CD4-positive, alpha-beta T cell treated with Interleukin-1 beta for 1 hour (primary cell): Measurements from ENCODE around the gene PDGFA.

Experiments
- DNase-seq, 2 donors: peaks; one replicate each; pipeline ENCODE4 v3.0.0-alpha.2; 2020 to 2022

Gene PDGFA

DNA sequence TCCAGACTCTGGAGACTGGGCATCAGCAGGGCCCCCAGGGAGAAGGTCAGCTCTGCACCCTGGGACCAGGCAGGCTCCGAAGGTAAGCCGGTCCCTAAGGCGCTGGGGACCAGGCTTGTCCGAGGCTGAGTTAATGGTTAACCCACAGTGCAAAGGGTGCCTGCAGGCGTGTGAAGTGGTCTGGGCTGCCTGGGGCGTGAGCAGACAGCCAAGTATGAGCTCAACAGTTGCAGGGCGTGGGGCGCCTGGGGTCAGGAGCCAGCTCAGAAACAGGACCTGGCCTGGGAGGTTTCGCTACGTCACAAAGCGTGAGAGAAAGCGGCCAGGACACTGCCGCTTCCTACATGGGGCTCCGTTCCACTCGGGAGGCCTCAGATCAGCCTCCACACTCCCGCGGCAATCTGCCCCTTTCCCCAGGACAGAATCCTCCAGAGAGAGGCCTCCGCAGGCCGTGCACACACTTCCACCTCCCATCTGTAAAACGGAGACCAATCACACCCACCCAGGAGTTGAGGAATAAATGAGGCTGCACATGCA, 16.0 kb downstream of the PDGFA start:
- DNase-seq: no peak

DNA sequence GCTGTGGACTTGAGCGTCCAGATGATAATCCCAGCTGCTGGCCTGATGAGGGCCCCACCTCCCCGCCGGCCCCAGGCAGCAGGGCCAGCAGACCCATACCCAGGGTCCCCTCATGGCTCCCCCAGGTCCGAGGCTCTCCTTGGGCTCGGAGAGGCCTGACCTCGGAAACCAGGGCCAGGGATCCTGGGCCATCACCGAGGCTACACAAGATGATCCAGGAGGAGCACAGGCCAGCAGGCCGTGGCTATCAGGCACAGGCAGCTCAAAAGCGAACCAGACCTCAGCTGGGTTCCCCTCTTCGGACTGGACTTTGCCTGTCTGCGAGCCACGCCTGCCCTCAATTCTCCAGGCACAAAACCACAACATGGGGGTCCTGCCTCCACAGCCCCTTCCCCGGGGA, 17.4 kb downstream of the PDGFA start:
- no peak for DNase-seq

- no peak for DNase-seq
These were observed 18.1 kb downstream of the PDGFA start for GRCh38 chr7:501526-501925.

- DNase-seq: no peak
These were observed 18.9 kb downstream of the PDGFA start for GRCh38 chr7:500521-501420.

GRCh38 chr7:499853-500485, 19.7 kb downstream of the PDGFA start:
- no peak for DNase-seq

DNA sequence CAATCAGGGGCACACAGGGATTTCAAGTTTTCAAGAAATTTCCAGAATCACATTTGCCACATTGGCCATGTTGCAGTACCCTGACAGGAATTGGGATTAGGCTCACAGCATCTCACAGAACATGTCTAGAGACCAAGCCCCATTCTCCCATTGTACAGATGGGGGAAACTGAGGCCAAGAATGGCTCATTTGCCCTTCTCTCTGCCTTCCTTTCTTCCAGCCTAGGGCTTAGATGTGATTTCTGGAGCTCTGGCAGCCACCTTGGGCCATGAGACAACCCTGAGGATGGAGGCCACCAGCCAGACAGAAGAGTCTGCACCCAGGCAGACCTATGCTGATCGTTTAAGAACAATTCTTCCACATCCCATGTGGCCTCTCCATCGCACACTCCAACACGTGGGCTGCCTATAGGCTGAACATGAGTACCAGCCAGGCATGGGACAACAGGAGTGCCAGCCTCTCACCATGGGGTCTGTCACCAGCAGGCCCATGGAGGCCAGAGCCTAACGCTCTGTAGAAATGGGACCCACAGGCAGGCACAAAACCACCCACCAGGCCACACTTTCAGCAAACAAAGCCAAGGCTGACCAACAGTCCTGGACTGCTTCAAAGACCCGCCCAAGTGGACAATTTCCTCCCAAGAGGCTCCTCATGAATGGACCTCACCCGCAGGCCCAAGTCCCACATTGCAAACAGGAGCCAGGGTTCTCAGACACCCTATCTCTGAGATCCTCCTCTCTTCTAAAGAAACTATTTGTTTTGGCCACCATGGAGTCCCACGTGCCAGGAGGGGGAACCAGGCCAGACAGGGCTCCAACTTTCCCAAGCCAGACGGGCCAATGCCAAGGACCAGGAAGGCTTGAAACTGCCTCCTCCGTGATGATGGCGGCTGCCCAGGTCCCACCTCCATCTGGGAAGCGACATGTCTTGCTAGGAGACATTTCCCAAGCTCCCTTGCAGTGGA, 20.7 kb downstream of the PDGFA start:
- no peak for DNase-seq

- no peak for DNase-seq
These were observed 21.5 kb downstream of the PDGFA start for GRCh38 chr7:497946-498655.

GRCh38 chr7:497346-497745, 22.3 kb downstream of the PDGFA start:
- DNase-seq: no peak

DNA sequence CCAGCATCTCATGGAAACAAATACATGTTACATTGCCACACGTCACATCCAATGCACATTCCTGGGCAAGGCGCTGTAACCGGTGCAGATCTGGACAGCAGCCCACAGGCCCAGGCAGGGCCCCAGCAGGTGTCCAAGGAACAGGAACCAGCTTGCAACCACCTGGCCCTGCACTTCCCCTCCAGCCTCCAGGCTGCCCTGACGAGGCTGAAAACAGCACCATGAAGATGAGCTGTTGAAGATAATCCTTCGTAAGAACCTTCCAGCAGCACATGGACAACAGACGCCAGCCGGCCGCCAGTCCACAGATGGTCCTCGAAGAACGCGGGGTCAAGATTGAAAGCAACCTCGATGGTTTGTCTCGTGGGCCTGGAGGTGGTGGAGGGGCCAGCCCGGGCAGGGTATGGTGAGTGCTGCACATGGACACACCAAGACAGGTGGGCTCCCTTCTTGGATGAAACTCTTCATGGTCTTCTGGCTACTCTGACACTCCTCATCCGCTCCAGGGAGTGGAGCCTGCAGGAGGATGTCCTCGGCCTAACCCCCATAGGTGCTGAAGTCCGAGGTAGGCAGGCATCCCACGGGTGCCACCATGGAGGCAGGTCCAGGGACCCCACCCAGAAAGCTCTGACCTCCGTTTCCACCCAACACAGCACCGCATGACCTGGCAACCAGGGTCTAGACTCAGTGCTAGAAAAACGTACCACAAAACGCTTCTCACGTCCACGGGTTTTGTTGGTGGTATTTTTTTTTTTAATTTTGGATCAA, 22.9 kb downstream of the PDGFA start:
- no peak for DNase-seq

- DNase-seq: no peak
These were observed 23.8 kb downstream of the PDGFA start for GRCh38 chr7:495761-496321.

GRCh38 chr7:495326-495725, 24.3 kb downstream of the PDGFA start:
- no peak for DNase-seq

DNA sequence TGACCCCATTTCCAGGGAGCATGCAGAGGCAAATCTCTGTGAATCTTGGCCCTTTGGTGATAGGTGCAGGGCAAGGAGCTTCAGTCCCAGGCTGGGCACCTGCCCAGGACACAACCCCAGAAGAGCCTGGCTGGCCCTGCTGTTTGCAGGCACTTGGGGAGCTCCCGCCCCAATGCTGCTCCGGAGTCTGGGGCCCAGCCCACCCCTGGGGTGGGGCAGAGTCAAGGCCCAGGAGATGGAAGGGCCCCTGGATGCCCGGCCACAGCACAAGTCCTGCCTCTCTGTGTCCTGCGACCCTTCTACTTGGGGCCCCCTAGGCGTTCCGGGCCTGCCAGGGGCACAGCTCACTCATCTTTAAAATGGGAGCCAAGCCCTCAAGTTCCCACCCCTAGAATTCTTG, 24.7 kb downstream of the PDGFA start:
- no peak for DNase-seq

DNA sequence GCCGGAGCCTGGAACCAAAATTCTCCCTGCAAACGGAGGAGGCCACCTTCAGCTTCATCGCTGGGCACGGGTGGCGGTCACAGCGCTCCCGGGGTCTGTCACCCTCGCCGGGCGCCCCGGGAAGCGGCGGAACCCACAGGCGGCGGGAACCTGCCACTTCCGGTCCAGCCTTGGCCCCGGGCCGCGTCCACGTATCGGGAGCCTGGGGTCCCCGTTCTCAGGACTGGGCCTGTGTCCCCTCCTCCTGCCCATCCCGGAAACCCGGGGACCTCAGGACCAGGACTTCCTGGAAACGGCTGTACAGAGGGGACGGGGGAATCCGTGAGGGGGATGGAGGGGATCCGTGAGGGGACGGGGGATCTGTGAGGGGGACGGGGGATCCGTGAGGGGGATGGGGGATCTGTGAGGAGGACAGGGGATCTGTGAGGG, 25.4 kb downstream of the PDGFA start:
- DNase-seq: no peak

GRCh38 chr7:493661-494251, 25.9 kb downstream of the PDGFA start:
- DNase-seq: no peak

GRCh38 chr7:492714-493065, 27.0 kb downstream of the PDGFA start:
- DNase-seq: no peak

DNA sequence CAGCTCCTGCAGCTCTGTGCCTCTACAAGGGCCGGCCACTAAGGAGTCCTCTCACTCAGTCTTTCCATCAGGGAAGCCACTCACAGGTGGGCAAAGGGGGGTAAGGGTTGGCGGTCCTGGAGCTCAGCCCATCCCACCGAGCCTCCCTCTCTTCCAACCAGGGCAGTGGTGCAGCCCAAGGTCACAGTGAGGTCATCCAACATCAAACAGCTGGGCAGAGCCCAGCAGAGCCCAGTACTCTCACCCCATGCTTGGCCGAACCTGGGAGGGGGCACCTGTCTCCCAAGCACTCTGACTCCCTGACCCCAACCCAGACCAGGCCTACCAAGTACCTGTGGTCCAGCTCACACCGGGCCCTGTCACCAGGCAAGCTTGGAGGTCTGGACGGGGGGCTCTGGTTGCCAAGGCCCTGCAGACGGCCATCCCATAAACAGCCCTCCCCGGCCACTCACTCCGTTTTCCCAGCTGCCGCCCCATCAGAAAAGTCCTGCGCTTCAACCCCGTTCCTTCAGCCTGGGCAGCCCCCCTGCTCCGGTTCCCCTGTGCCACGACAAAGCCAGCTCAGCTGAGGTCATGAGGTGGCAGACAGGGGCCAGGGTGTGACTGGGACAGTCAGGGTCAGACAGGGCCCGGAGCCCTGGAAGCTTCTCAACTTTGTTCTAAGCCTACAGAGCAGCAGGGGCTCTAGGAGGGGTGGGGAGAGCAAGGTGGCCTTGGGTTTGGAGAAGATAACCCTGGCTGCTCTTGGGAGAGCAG, 27.5 kb downstream of the PDGFA start:
- no peak for DNase-seq

- DNase-seq: no peak
These were observed 28.2 kb downstream of the PDGFA start for GRCh38 chr7:491292-491957.

DNA sequence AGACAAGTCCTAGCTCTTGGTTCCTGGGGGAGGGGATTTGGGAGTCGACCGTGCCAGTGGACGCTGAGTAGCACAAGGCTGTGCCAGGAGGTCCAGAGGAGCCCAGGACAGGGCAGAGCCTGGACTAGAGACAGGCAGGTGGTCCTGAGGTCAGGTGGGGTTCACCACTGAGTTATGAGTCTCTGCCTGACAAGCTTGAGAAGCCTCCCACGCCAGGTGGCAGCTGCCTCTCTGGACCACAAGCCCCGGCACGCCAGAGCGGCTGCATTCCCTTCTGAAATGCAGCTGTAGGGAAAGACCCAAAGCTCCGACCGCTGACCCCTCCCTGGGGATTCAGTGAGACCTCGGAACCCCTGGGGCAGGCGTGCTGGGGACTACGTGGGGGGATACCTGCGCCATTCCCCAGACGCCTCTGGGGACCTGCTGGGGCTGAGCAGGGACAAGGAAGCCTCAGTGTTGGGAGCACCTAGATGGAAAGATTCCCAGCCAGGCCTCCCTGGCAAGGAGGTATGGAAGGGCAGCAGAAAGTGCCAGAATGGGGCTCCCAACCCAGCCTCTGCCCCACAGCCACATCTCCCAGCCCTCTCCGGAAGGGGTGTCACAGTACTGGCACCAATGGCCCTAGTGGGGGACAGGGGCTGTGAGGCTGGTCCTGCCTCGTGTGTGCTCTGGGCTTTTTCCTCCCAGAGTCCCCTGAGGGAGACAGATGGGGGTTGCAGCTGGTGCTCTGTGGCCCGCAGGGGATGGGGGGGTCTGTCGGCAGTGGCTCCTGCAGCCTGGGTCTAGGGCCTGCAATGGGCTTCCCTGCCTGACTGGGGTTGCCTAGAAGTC, 29.0 kb downstream of the PDGFA start:
- DNase-seq: no peak

- DNase-seq: no peak
These were observed 29.8 kb downstream of the PDGFA start for GRCh38 chr7:489876-490275.
